Right renal pelvis (tissue), 4 donors: ENCODE measurements around the gene SSRP1. TPM values are rescaled to one million over a fixed set of nuclear protein-coding genes. Genes with fewer than 3 reads are reported as not detected.
"Not testable (repeated sequence)": the region's sequence is repeated elsewhere in the genome, so short reads cannot be mapped to it uniquely, and the experiment has no call there.

Source experiments
- DNase-seq, 4 donors: peaks; one replicate each; pipeline ENCODE4 v3.0.0-alpha.2; 2013; ENCODE audit warnings: low read depth in 4 of 4, low spot score in 3 of 4, missing footprints in 1 of 4
- polyA plus RNA-seq, 4 donors: library from polyadenylated mRNA; unstranded; fragments of 120-200 nt; gene quantifications; one replicate each; pipeline ENCODE4 v1.2.1, GENCODE V29; 2013; ENCODE audit not compliant: insufficient read length in 4 of 4

The SSRP1 gene, protein sequence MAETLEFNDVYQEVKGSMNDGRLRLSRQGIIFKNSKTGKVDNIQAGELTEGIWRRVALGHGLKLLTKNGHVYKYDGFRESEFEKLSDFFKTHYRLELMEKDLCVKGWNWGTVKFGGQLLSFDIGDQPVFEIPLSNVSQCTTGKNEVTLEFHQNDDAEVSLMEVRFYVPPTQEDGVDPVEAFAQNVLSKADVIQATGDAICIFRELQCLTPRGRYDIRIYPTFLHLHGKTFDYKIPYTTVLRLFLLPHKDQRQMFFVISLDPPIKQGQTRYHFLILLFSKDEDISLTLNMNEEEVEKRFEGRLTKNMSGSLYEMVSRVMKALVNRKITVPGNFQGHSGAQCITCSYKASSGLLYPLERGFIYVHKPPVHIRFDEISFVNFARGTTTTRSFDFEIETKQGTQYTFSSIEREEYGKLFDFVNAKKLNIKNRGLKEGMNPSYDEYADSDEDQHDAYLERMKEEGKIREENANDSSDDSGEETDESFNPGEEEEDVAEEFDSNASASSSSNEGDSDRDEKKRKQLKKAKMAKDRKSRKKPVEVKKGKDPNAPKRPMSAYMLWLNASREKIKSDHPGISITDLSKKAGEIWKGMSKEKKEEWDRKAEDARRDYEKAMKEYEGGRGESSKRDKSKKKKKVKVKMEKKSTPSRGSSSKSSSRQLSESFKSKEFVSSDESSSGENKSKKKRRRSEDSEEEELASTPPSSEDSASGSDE
- 100 to 1,000 TPM; 166 to 176 (median 173) TPM for polyA plus RNA-seq

DNA sequence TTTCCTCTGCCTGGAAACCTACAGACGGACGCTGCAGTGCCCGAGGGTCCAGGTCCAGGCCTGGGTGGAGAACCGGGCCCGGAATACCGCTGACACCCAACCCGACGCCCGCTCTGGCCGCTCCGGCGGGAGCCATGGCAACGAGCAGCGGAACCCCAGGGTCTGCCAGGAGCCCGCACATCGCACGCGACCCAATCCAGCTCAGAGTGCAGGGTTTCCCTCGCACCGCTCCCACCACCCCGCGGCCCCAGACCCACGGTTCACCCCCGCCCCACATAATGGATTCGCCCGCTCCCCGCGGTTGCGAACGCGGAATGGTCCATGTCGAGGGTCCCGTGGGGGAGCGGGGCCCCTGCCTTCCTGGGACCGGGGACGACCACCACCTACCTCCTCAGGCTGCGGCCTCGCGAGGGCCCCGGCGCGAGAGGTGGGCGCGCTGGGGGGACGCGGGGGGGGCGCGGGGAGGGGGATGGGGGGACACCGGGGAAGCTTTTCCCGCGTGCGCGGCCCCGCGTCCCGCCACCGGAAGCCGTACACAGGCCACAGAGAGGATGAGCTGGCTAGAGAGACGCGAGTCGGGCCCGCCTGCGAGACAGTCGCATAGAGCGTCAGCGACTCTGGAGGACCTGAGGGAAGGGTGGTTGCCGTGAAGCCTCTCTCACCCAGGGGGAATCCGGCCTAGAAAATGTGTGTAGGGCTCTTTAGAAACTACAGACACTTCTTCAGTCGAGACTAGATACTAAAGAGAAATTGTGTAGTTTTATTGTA lies at the start of gene SSRP1:
Gene SSRP1, minus strand, starts transcription at position 550 of the 768 bp plus-strand sequence. CDS start 771 bp downstream, outside the sequence.
- DNase-seq: peak in 1 of 4 donors; percentile 73

DNA sequence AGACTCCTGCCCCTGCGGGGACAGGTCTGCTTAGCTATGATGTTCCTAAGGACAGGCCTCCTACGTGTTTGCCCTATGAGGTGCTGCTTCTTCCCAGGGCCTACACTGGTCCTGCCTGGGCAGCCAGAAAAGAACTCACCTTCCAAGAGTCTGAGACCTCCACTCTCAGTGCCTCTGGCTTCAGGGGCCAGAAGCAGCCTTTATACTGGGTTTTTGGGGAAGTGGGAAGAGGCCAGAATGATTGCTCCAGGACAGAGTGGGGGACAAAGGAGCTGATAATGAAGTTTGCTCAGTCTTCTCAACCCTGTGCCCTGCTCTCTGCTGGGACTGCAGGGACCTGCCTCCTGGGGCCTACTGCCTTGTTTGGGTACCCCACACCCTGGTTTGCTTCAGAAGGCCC lies 45.3 kb upstream of the SSRP1 start, which contains the start of gene PRG3:
Gene PRG3, minus strand, starts transcription at position 176 of the 400 bp plus-strand sequence. CDS start 442 bp downstream, outside the sequence.
- DNase-seq: no peak

DNA sequence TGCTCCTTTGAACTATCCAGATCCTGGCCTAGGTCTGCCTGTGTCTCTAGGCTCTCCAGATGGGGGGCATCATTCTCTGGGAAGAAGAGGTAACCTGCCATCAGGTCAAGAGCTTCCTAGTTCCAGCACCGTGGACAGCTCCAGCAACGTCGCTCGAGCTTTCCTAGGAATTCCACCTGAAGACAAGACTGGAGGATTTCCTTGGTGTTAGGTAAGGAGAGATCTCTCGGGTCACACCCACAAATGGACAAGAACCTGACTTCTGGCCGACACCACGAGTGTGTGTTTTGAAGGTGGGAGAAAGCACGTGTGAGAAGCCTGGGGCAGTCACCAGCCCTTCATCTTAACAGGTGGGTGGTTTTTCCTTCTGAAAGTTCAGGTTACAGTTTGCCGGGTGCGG lies 44.0 kb upstream of the SSRP1 start:
- peak in 3 of 4 donors; percentile 17 to 36 (median 26) for DNase-seq

DNA sequence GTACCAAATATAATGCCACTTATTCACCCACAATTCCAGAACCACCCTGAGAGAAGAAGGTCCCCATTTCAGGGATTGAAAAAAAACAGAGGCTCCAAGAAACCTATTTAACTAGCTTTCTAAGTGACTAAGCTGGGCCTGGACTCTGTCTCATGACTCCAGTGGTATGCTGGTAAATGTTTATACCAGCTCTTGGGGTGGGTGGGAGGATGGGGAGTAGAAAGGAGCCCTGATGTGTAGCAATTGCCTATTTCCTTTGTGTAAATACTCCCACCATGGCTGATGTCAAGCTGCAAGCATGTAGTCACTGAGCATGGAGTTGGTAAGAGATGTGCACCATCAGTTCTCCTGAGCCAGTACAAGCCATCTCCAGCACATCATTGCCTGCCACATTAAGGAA lies 42.5 kb upstream of the SSRP1 start:
- no peak for DNase-seq

DNA sequence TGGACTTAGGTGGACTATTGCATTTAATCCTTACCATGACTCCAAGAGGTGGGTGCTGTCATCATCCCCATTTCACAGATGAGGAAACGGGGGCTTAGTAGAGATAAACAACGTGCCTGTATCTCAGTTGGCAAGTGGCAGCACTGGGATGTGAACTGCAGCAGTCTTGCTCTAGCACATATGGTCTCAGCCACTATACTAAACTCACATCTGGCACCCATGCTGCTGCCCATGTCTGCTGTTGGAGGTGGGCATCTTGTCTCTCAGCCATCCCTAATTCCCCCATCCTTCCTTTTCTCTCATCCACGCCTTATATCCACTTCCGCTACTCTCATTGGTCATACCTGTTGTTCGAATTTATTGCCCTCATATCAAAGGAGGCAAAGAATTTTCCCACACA lies 41.4 kb upstream of the SSRP1 start:
- DNase-seq: no peak

DNA sequence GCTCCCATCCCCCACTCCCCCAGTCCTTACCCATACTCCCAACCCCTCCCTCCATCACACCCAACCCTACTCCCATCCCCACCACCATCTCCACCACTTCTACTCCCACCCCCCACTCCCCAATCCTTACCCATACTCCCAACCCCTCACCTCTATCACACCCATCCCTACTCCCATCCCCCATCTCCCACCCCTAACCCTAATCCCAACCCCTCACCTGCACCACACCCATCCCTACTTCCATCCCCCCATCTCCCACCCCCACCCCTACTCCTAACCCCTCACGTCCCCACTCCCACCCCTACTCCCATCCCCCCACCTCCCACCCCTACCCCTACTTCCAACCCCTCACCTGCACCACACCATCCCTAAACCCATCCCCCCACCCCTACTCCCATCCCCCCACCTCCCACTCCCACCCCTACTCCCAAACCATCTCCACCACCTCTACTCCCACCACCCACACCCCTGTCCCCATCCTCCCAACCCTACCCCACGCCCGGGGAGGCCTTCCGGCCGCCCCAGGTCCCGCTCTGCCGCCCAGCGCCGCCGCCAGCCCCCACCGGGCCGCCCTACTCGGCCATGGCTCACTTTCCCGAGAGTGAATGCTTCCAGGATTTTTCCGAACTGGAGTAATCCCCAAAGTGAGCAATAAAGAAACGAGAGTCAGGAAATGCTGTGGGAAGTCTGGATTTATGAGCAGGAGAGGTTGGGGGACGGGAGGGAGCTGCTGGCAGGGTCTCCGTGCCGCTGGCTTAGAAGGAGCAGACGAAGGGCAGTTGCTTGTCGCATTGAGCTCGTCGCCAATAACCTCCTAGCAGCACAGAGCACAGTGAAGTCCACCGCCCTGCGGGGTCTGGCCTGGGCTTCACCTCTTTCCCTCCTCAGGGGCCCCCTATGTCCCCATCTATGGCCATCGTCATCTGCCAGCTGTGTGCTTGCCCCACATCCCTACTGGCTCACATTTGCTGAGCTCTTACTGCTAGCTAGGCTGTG lies 40.7 kb upstream of the SSRP1 start:
- no peak for DNase-seq

DNA sequence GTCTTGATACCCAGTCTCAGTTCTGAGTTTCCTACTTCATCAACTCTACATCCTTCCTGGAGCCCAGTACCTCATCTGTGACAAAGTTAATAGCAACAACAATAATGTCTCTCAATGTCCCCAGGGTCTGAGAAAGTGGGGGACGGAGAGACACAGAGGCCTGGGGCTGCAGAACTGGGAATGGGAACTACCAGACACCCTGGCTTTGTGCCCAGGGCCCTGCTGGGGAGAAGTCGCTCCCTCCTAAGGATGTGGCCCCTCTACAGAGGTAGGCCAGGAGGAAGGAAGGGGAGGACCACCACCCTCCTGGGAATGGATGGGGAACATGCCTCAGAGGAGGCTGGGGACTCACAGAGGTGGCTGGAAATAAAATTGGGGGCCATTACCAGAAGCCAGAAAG lies 39.8 kb upstream of the SSRP1 start:
- DNase-seq: no peak

DNA sequence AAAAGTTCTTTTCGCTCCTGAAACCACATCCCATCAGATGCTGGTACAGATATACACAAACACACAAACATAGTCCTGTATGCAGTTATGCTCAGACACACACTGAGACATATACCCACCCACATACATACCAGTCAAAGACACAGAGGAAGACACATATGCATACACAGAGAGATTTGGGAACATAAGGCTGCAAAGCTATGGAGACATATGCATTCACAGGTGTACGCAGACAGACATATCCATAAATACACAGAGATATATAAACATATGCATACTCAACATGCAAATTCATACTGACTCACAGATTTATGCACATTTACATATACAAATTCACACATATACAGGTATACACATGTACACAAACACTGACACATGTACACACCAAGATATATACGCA lies 39.3 kb upstream of the SSRP1 start:
- DNase-seq: no peak

DNA sequence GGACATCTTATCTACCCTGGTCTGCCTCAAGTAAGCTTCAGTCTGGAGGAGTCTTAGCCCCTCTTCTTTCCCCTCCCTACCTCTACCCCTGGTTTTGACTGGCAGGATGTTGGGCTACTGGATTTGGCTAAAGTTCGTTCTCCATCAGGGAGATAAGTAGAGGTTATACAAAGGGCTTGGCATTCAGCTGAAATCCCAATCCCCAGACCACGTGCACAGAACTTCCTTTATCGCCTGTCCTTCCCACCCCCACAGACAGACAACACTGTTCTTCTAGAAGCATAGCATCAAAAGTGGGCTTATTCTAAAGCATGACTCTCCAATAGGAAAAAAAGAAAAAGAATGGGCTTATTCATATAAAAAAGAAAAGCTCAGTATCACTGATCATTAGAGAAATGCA lies 37.5 kb upstream of the SSRP1 start:
- no peak for DNase-seq

DNA sequence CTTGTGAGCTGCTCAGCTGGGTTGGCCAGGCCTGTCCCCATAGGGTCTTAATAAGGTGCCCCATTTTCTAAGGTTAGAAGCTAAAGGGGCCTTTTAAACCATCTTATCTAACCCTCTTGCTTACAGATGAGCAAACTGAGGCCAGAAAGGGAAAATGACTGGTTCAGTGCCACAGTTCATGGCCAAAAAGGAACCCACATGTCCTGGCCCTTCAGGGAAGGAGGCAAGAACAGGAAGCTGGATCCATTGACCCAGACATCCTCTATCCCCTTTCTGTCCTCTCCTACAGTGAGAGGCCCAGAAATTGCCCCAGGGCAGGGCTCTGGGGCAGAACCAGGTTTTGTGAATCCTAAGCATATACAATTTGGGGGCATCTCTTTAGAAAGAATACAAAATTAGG lies 35.2 kb upstream of the SSRP1 start:
- DNase-seq: no peak

DNA sequence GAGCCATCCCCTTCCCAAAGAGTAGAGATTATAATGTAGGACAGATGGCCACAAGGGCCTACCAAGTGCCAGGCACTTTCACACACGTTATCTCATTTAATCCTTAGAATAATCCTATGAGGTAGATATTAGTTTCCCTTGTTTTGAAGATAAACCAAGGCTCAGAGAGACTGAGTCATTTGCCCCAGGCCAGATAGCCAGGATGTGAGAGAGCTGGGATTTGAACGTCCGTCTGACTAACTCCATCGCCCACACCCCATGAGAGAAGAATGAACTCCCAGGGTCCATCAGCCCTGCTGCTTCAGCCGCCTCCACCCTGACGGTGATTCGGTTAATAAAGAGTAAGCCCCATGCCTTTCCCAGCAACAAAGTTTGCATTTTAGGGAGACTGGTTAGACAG lies 34.6 kb upstream of the SSRP1 start:
- DNase-seq: no peak

DNA sequence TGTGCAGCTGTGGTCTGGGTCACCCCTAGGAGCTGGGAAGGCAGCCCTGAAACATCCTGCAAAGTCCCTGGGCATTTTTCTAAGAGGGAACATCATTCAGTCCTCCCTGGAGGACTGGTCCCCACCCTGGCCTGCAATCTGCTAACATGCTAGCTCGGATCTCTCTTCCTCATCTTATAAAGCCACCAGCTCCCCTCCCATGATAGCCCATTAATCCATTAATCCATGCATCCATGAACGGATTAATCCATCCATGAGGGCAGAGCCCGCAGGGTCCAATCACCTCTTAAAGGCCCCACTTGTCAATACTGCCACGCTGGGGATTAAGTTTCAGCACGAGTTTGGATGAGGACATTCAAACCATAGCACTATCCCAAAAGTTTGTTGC lies 33.1 kb upstream of the SSRP1 start:
- DNase-seq: no peak

DNA sequence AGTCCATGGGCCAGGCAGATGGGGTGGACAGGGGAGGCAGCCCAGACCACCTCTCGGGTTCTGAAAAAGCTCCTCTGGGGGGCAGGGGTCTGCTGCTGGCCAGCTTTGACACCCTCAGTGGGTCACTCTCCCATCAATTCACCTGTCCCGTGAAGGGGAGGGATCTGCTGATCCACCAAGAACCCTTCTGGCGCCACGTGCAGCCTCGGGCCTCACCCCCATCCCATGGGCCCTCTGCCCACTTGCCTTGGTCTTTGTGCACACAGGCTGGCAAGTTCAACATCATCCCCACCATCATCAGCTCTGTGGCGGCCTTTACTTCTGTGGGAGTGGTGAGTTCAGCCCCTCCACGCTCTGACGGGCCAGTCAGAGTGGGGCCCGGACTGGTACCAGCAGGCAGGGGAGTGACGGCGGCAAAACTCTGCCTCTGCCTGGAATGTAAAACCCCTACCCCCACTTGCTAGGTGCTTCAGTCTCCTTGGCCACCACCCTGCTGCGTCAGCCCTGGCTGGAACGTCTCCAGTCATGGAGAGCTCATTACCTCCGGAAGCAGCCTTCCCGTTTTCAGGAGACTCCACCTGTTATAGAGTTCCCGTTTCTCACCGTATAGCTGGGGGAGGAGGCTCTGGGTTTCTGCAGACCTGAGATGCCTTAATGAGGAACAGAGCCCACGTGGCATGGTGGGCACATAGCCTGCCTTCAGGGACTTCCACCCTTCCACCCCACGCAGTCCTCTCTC lies 32.6 kb upstream of the SSRP1 start:
- DNase-seq: no peak

DNA sequence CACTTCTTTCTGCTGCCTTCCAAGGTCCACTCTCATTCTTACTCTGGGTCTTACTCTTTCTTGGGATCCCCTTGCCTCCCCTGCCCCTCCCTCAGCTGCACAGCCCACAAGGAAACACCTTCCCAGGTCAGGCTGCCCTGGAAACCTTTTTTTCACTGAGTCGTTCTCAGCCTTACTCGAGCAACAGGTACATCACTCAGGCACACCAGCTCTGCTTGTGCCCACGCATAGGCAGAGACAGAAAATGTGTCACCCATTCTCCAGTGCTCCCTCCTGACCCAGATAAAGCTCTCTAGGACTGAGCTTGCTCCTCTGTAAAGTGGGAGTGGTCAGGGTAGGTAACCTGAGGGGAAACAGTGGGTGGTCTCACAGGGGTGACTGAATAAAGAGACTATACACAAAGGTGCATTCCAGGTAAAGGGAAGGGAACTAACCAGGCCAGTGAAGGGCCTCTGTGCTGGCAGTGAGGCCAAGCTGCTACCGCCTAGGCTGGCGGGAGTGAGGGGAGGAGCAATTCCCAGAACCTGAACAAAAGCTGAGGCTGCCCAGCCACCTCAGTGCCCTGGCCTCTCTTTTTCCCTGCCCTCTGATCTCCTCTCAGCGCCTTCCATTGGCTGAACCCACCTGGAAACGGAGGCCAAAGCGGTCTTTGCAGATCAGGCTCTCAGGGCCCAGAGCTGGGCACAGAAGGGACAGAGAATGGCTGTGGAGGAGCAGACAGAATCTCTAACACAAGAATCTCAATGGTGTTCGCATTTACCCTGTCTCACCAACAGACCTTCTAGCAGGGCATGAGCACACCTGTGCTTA lies 29.4 kb upstream of the SSRP1 start:
- DNase-seq: no peak

DNA sequence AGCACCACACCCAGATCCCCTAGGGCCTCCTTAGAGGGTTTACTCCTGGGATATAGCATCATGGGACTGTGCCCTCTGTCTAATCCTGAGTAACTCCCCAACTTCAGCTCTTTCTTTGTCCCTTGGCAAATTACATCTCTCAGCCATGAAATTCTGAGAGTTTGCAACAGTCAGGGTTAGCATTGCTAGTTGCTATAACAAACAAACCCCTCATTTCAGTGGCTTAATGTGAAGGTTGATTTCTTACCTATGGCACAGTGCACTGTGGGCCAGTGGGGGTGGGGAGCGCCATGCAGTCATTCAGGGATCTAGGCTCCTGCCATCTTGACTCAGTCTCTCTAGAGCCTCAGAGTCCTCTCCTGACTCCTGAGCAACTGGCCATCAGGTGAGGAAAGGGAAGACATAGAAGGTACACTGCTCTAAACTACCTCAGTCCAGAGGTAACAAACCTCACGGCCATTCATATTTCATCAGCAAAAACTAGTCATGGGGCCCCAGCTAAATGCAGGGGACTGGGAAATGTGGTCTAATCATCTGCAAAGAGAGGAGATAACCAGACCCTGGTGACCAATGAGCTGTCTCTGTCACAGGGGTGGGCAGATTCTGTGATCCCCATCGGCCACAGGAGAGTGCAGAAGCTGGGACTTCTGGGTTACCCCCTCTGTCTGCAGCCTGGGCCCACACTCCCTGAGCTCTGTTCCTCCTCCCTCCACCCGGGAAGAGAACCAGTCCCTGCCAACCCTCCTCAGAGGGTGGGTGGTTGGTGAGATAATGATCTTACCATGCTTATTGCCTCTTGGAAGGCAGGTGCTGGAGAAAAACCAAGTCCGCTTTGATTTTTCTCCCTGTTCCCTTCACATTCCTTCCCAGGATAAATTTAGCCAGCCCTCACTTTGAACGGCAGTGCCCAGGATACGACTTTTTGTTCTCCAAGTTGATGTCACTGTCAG lies 27.7 kb upstream of the SSRP1 start:
- no peak for DNase-seq

DNA sequence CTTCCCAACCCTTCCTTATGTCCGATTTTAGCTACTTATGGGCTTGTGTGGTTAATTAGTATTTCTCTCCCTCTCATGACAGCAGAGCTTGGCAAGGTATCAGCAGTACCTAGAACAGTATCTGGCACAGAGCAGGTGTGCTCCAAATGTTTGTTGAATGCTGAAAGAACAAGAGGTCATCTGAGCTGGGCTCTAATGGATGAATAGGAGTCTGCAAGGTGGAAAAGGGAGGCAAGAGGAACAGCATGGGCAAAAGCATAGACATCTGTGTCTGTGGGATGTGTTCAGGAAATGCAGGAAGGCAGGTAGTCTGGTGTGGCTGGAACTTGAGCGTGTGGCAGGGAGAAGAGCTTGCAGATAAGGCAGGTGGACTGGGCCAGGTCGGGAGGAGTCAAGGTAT lies 26.2 kb upstream of the SSRP1 start:
- DNase-seq: no peak

DNA sequence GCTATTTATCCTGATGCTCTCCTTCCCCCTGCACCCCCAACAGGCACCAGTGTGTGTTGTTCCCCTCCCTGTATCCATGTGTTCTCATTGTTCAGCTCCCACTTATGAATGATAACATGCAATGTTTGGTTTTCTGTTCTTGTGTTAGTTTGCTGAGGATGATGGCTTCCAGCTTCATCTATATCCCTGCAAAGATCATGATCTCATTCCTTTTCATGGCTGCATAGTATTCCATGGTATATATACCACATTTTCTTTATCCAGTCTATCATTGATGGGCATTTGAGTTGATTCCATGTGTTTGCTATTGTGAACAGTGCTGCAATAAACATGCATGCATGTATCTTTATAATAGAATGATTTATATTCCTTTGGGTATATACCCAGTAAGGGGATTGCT lies 25.7 kb upstream of the SSRP1 start:
- not testable (repeated sequence) for DNase-seq
